Stimulated activated CD4-positive, alpha-beta T cell treated with anti-CD3 and anti-CD28 coated beads, TNF-alpha, amount 100 ng/mL, for 48 hours (primary cell): Measurements from ENCODE around the gene IL17RB.

Experiments
- DNase-seq, 3 donors: peaks; one replicate each; pipeline ENCODE4 v3.0.0-alpha.2; 2020; ENCODE audit warnings: low read depth in 3 of 3

The IL17RB gene

GRCh38 chr3:53828581-53828980, 17.8 kb upstream of the IL17RB start:
- DNase-seq = no peak

GRCh38 chr3:53829605-53830004, 16.8 kb upstream of the IL17RB start:
- DNase-seq = no peak

- DNase-seq = no peak
Measured at GRCh38 chr3:53830944-53831343, 15.4 kb upstream of the IL17RB start.

- DNase-seq = no peak
Measured at GRCh38 chr3:53833053-53833645, 13.2 kb upstream of the IL17RB start.

GRCh38 chr3:53833700-53834099, 12.7 kb upstream of the IL17RB start:
- no peak for DNase-seq

- no peak for DNase-seq
Measured at GRCh38 chr3:53834429-53835095, 11.8 kb upstream of the IL17RB start.

GRCh38 chr3:53835257-53835656, 11.1 kb upstream of the IL17RB start:
- DNase-seq = no peak

- DNase-seq = no peak
Measured at GRCh38 chr3:53836084-53836872, 10.1 kb upstream of the IL17RB start.

GRCh38 chr3:53837331-53837730, 9.0 kb upstream of the IL17RB start:
- no peak for DNase-seq

- no peak for DNase-seq
Measured at GRCh38 chr3:53841296-53841695, 5.1 kb upstream of the IL17RB start.

- DNase-seq = no peak
Measured at GRCh38 chr3:53842436-53843194, 3.8 kb upstream of the IL17RB start.

- DNase-seq = no peak
Measured at GRCh38 chr3:53843195-53844177, 2.9 kb upstream of the IL17RB start.

GRCh38 chr3:53844262-53845102, 1.9 kb upstream of the IL17RB start:
- no peak for DNase-seq

- DNase-seq = no peak
Measured at GRCh38 chr3:53845103-53845880, 1.1 kb upstream of the IL17RB start.

GRCh38 chr3:53845881-53846133, 561 bp upstream of the IL17RB start:
- no peak for DNase-seq

GRCh38 chr3:53846851-53847155, 435 bp downstream of the IL17RB start:
- DNase-seq = no peak

GRCh38 chr3:53849916-53850315, 3.5 kb downstream of the IL17RB start:
- no peak for DNase-seq

- DNase-seq = no peak
Measured at GRCh38 chr3:53850895-53851294, 4.5 kb downstream of the IL17RB start.

GRCh38 chr3:53856964-53857363, 10.6 kb downstream of the IL17RB start:
- DNase-seq = no peak
